T-cell (primary cell): ENCODE data around the gene EXOSC1. TPM values are rescaled to one million over a fixed set of nuclear protein-coding genes. Genes with fewer than 3 reads are reported as not detected.

Experiments used
- ATAC-seq, 4 experiments: fragments of 200-7000 bp in 3 of 4; fragments of 150-1000 bp in 1 of 4; cut with Tn5 transposase; replicated peaks in 1 of 4; 1 replicate in 3 of 4; 2 replicates in 1 of 4; pipeline ENCODE4 v1.10.0; 2021; ENCODE audit warnings: moderate library complexity in 3 of 4, mild to moderate bottlenecking in 2 of 4, moderate number of reproducible peaks in 1 of 4
- CTCF ChIA-PET, 2 donors: fragments of 300-600 bp; sonication (Branson Sonifier 250); formaldehyde crosslinking; loops; one replicate each; lab custom pipeline; 2022; ENCODE audit warnings: antibody characterized with exemption in 2 of 2; lab: Charles Lee
- POLR2A ChIA-PET, 2 donors: fragments of 300-600 bp; sonication (Branson Sonifier 250); formaldehyde crosslinking; loops; one replicate each; lab custom pipeline; 2022; ENCODE audit warnings: antibody characterized with exemption in 2 of 2; lab: Charles Lee
- DNase-seq, 35 experiments: peaks; one replicate each; pipeline versions ENCODE4 v3.0.0 to v3.0.0-alpha.2; 2013 to 2023
- H3K27ac ChIP-seq: one replicate; pipeline ENCODE4 v1.5.1; 2013; ENCODE audit warnings: low read length
- H3K27me3 ChIP-seq, 2 experiments: replicated peaks in 1 of 2; 1 replicate in 1 of 2; 2 replicates in 1 of 2; pipeline versions ENCODE4 v1.6.1 to v1.7.0; 2013; ENCODE audit warnings: low read length in 1 of 2, mixed read lengths in 1 of 2; ENCODE audit not compliant: control insufficient read depth in 2 of 2, insufficient read depth in 2 of 2; ENCODE audit errors: extremely low read depth in 1 of 2
- H3K36me3 ChIP-seq, 2 donors: 1 replicate in 1 of 2; 2 replicates in 1 of 2; pipeline versions ENCODE4 v1.6.1 to v1.7.0; 2013; ENCODE audit warnings: low read length in 1 of 2; ENCODE audit not compliant: control insufficient read depth in 2 of 2, insufficient read depth in 1 of 2; ENCODE audit errors: extremely low read depth in 1 of 2
- H3K4me1 ChIP-seq, 2 experiments: 1 replicate in 1 of 2; 2 replicates in 1 of 2; pipeline versions ENCODE4 v1.6.1 to v1.7.0; 2013; ENCODE audit warnings: low read length in 2 of 2, mixed read lengths in 1 of 2; ENCODE audit not compliant: insufficient read depth in 2 of 2, control insufficient read depth in 1 of 2; ENCODE audit errors: extremely low read depth in 1 of 2
- H3K4me3 ChIP-seq, 2 donors: 1 replicate in 1 of 2; 2 replicates in 1 of 2; pipeline versions ENCODE4 v1.5.1 to v1.7.0; 2013; ENCODE audit warnings: mild to moderate bottlenecking in 2 of 2, low read length in 1 of 2, moderate library complexity in 1 of 2; ENCODE audit not compliant: control insufficient read depth in 1 of 2; ENCODE audit errors: extremely low read depth in 1 of 2
- H3K9me3 ChIP-seq: 2 replicates; pipeline ENCODE4 v1.7.0; 2013
- H3K27ac Mint-ChIP-seq, 2 donors: one replicate each; pipeline ENCODE4 v1.8.0; 2020 to 2021; ENCODE audit warnings: mild to moderate bottlenecking in 2 of 2, mixed read lengths in 2 of 2
- H3K27me3 Mint-ChIP-seq, 2 donors: one replicate each; pipeline ENCODE4 v1.8.0; 2021 to 2022; ENCODE audit warnings: mixed read lengths in 2 of 2
- H3K36me3 Mint-ChIP-seq: one replicate; pipeline ENCODE4 v1.8.0; 2021; ENCODE audit warnings: mixed read lengths
- H3K4me1 Mint-ChIP-seq, 3 donors: one replicate each; pipeline ENCODE4 v1.8.0; 2020 to 2022; ENCODE audit warnings: mixed read lengths in 3 of 3, mild to moderate bottlenecking in 1 of 3
- H3K4me3 Mint-ChIP-seq, 3 donors: one replicate each; pipeline ENCODE4 v1.8.0; 2020 to 2022; ENCODE audit warnings: mild to moderate bottlenecking in 3 of 3, mixed read lengths in 3 of 3, moderate library complexity in 3 of 3
- H3K9me3 Mint-ChIP-seq, 3 donors: one replicate each; pipeline ENCODE4 v1.8.0; 2020 to 2022; ENCODE audit warnings: mixed read lengths in 3 of 3
- WGBS: methylation state at CpG from one replicate; pipeline ENCODE4 v1.1.5; 2013; ENCODE audit warnings: missing lambda C conversion rate; ENCODE audit not compliant: insufficient coverage; 5-methylcytosine and 5-hydroxymethylcytosine counted together
- total RNA-seq, 35 experiments: library from RNA in 6 of 35; stranded (reverse) in 6 of 35; fragments of 120-200 nt in 1 of 35; gene quantifications; one replicate each; pipeline versions ENCODE4 v1.2.1 to v1.2.4 and lab custom pipeline; 2013 to 2026

The EXOSC1 gene
- total RNA-seq, 5 donors from 2014 or later (not counting 1 experiment from before 2014, with no cell fraction given): 32.2 to 51.0 (median 46.8) TPM

DNA sequence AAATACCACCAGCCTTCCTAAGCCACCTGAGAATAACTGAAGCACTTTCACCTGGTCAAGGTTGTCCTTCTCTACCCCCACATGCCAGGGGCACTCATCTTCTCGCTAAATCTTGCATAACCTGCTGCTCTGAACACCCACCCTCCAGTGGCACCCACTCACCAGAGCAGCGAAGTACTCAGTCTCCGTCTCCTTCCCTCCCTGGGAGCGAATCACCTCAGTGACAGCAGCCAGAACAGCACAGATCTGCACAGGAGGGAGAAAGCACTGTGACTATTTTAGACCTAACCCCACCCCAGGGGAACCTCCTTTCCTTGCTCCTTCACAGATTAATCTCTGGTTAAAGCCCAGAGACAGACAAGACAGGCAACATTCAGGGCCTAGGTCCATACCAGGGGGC is 49.8 kb downstream of the EXOSC1 start:
- ChIA-PET POLR2A (no interaction called here), CTCF (no interaction called here)
- DNase-seq: no peak
- Histone ChIP-seq H3K9me3 (no peaks in the 10 kb centered on the region), H3K27ac (no peak overlapping the region), H3K4me3 (no peak overlapping the region), H3K27me3 (no peaks in the 10 kb centered on the region), H3K4me1 (peaks cover 5 to 11% of the 10 kb centered on the region in 2 experiments), H3K36me3 (peaks cover 8 to 26% of the 10 kb centered on the region in 2 donors)
- H3K36me3 Mint-ChIP-seq: peaks cover 16% of the 10 kb centered on the region
- no peaks in the 10 kb centered on the region for H3K27me3 Mint-ChIP-seq
- no peak overlapping the region for H3K4me3 Mint-ChIP-seq
- 90% methylated on average over 4 of the region's 4 CpGs for WGBS
- H3K9me3 Mint-ChIP-seq: no peaks in the 10 kb centered on the region
- peaks cover 9 to 13% (median 11%) of the 10 kb centered on the region in 3 donors for H3K4me1 Mint-ChIP-seq
- no peak for ATAC-seq
- no peak overlapping the region for H3K27ac Mint-ChIP-seq

DNA sequence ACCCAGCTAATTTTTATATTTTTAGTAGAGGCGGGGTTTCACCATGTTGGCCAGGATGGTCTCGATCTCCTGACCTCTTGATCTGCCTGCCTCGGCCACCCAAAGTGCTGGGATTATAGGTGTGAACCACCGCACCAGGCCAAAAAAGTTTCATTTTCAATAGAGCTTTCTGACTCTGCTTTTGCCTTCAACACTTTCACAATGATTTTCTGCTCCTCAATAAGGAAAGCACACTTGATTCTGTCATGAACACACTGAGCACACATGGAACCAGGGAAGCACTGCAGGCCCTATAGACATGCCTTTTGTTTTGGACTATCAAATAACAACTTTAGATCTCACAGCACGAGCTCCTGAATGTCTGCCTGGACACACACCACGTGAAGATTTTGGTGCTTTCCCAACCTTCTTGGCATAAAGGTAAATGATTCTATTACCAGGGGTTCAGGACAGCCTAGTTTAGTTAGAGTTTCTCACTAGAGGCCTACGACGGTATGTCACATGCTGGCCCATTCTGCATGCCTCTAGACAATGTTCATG is 52.7 kb downstream of the EXOSC1 start:
- POLR2A ChIA-PET: interaction anchor here (0.7 to 1.0 kb wide), 2 partner anchors 8 to 64 kb away, joined by 5 to 6 read pairs; partner anchors contain the start of gene RRP12 (in 1 of the 2)
- no peak overlapping the region for H3K27ac ChIP-seq
- DNase-seq (no peak), ATAC-seq (no peak)
- H3K27ac Mint-ChIP-seq: no peak overlapping the region
- no peak overlapping the region for H3K4me3 Mint-ChIP-seq
- no peak overlapping the region for H3K4me3 ChIP-seq
- no peaks in the 10 kb centered on the region for H3K9me3 ChIP-seq
- H3K9me3 Mint-ChIP-seq: no peaks in the 10 kb centered on the region
- H3K36me3 Mint-ChIP-seq: peaks cover 30% of the 10 kb centered on the region
- H3K27me3 Mint-ChIP-seq: no peaks in the 10 kb centered on the region
- CTCF ChIA-PET: no interaction called here
- no peaks in the 10 kb centered on the region for H3K4me1 ChIP-seq
- no peaks in the 10 kb centered on the region for H3K27me3 ChIP-seq
- 76% methylated on average over 5 of the region's 8 CpGs for WGBS
- H3K36me3 ChIP-seq: peaks cover 8 to 52% of the 10 kb centered on the region in 2 donors
- no peaks in the 10 kb centered on the region for H3K4me1 Mint-ChIP-seq

GRCh38 chr10:97390091-97390490 is 55.7 kb downstream of the EXOSC1 start:
- no peak overlapping the region for H3K27ac Mint-ChIP-seq
- peaks cover 35% of the 10 kb centered on the region for H3K36me3 Mint-ChIP-seq
- POLR2A ChIA-PET: no interaction called here

GRCh38 chr10:97388152-97388551 is 57.7 kb downstream of the EXOSC1 start:
- Histone ChIP-seq H3K36me3 (peaks cover 3 to 46% of the 10 kb centered on the region in 2 donors), H3K27ac (no peak overlapping the region), H3K4me3 (no peak overlapping the region), H3K27me3 (no peaks in the 10 kb centered on the region), H3K4me1 (no peaks in the 10 kb centered on the region), H3K9me3 (no peaks in the 10 kb centered on the region)
- 100% methylated on average over 2 of the region's 5 CpGs for WGBS
- peaks cover 31% of the 10 kb centered on the region for H3K36me3 Mint-ChIP-seq
- DNase-seq (no peak), ATAC-seq (no peak)
- H3K4me1 Mint-ChIP-seq: no peaks in the 10 kb centered on the region
- H3K27ac Mint-ChIP-seq: no peak overlapping the region
- H3K9me3 Mint-ChIP-seq: no peaks in the 10 kb centered on the region
- POLR2A ChIA-PET: no interaction called here
- H3K27me3 Mint-ChIP-seq: no peaks in the 10 kb centered on the region
- CTCF ChIA-PET: interaction anchor here (0.7 kb wide), 2 partner anchors 97 to 104 kb away, joined by 3 to 6 read pairs; no protein-coding TSS in a partner anchor
- no peak overlapping the region for H3K4me3 Mint-ChIP-seq

More at GRCh38 chr10:97390091-97390490, 55.7 kb downstream of the EXOSC1 start:
- CTCF ChIA-PET: interaction anchor here in 1 of 2 donors (0.6 kb wide), 1 partner anchor 15 kb away, joined by 3 read pairs; no protein-coding TSS in a partner anchor
- Histone ChIP-seq H3K4me1 (no peaks in the 10 kb centered on the region), H3K27me3 (no peaks in the 10 kb centered on the region), H3K27ac (no peak overlapping the region), H3K4me3 (no peak overlapping the region), H3K36me3 (peaks cover 0 to 47% of the 10 kb centered on the region in 2 donors), H3K9me3 (no peaks in the 10 kb centered on the region)
- no peak overlapping the region for H3K4me3 Mint-ChIP-seq
- no peaks in the 10 kb centered on the region for H3K27me3 Mint-ChIP-seq
- no peaks in the 10 kb centered on the region for H3K9me3 Mint-ChIP-seq
- no peak for DNase-seq
- ATAC-seq: no peak
- H3K4me1 Mint-ChIP-seq: no peaks in the 10 kb centered on the region
- WGBS: 95% methylated on average over 5 of the region's 5 CpGs

Other genes starting within 250 kb of the EXOSC1 start
- 10 to 100 TPM; 11.0 to 18.9 (median 15.0) TPM for gene ARHGAP19, start 153.4 kb downstream of the EXOSC1 start, total RNA-seq
- 10 to 100 TPM; 20.6 to 47.9 (median 23.4) TPM for gene FRAT1, start 126.7 kb downstream of the EXOSC1 start, total RNA-seq
- 10 to 100 TPM; 23.3 to 29.0 (median 28.3) TPM for gene FRAT2, start 111.3 kb downstream of the EXOSC1 start, total RNA-seq
- 10 to 100 TPM; 25.9 to 91.4 (median 33.5) TPM for gene RRP12, start 44.7 kb downstream of the EXOSC1 start, total RNA-seq
- 100 to 1,000 TPM in 1 of 5 donors, 10 to 100 TPM in 4; 66.3 to 108 (median 94.8) TPM for gene PGAM1, start 19.8 kb downstream of the EXOSC1 start, total RNA-seq
- 10 to 100 TPM; 16.1 to 38.8 (median 36.2) TPM for gene ZDHHC16, start 169 bp upstream of the EXOSC1 start, total RNA-seq
- gene MMS19, start 52.4 kb upstream of the EXOSC1 start, total RNA-seq: 100 to 1,000 TPM in 2 of 5 donors, 10 to 100 TPM in 3; 73.8 to 106 (median 93.7) TPM
- 1 to 10 TPM; 1.0 to 2.4 (median 1.9) TPM for gene UBTD1, start 52.9 kb upstream of the EXOSC1 start, total RNA-seq
- gene ANKRD2, start 126.8 kb upstream of the EXOSC1 start, total RNA-seq: under 1 TPM in 1 of 5 donors, not detected in 4; 0.35 TPM
- under 1 TPM in 1 of 5 donors, not detected in 4; 0.18 TPM for gene HOGA1, start 138.4 kb upstream of the EXOSC1 start, total RNA-seq
- not detected for gene C10orf62, start 143.7 kb upstream of the EXOSC1 start, total RNA-seq
- gene MORN4, start 187.5 kb upstream of the EXOSC1 start, total RNA-seq: 1 to 10 TPM in 4 of 5 donors, under 1 TPM in 1; 0.84 to 4.4 (median 1.5) TPM
- 10 to 100 TPM in 4 of 5 donors, 1 to 10 TPM in 1; 9.0 to 23.1 (median 11.0) TPM for gene PI4K2A, start 194.7 kb upstream of the EXOSC1 start, total RNA-seq
- gene AVPI1, start 241.2 kb upstream of the EXOSC1 start, total RNA-seq: 10 to 100 TPM in 1 of 5 donors, 1 to 10 TPM in 4; 2.4 to 10.0 (median 3.6) TPM